Omental fat pad (tissue), 4 donors: ENCODE measurements around the gene MAGI2. TPM values are rescaled to one million over a fixed set of nuclear protein-coding genes. Genes with fewer than 3 reads are reported as not detected.

Experiments
- ATAC-seq: fragments of 150-250 bp; one replicate; pipeline ENCODE4 v1.9.1; 2016; ENCODE audit warnings: mild to moderate bottlenecking, moderate library complexity; ENCODE audit not compliant: low FRiP score
- DNase-seq: peaks from one replicate; pipeline ENCODE4 v3.0.0-alpha.2; 2019; ENCODE audit warnings: low spot score
- CTCF ChIP-seq, 3 donors: fragments of 450-650 bp; IDR thresholded peaks; one replicate each; pipeline ENCODE4 v1.5.1; 2016 to 2017; ENCODE audit warnings: antibody characterized with exemption in 3 of 3, mild to moderate bottlenecking in 3 of 3, moderate library complexity in 2 of 3
- total RNA-seq, 4 donors: library from RNA; depleted of rRNA; stranded (reverse); fragments of >200 nt; gene quantifications; one replicate each; pipeline ENCODE4 v1.1.0, GENCODE V29; 2016

The MAGI2 gene
- total RNA-seq, 4 donors from 2014 or later: 9.3 to 20.6 (median 13.2) TPM

- DNase-seq (no peak), ATAC-seq (no peak)
Measured at GRCh38 chr7:78175330-78176100, 1278.0 kb downstream of the MAGI2 start.

GRCh38 chr7:78173666-78174065 lies 1279.8 kb downstream of the MAGI2 start:
- DNase-seq (no peak), ATAC-seq (no peak)
- no peak for TF ChIP-seq CTCF (IDR thresholded peaks at IDR 0.05)

More at GRCh38 chr7:78175330-78176100, 1278.0 kb downstream of the MAGI2 start:
- TF ChIP-seq CTCF (IDR thresholded peaks at IDR 0.05): no peak

- ATAC-seq: no peak
- DNase-seq: no peak
- no peak for TF ChIP-seq CTCF (IDR thresholded peaks at IDR 0.05)
Measured at GRCh38 chr7:78172933-78173591, 1280.4 kb downstream of the MAGI2 start.

GRCh38 chr7:78172267-78172757 lies 1281.2 kb downstream of the MAGI2 start:
- DNase-seq: no peak
- no peak for TF ChIP-seq CTCF (IDR thresholded peaks at IDR 0.05)
- no peak for ATAC-seq

- ATAC-seq (no peak), DNase-seq (no peak)
- TF ChIP-seq CTCF (IDR thresholded peaks at IDR 0.05): no peak
Measured at GRCh38 chr7:78171398-78171797, 1282.1 kb downstream of the MAGI2 start.

GRCh38 chr7:78170815-78171214 lies 1282.7 kb downstream of the MAGI2 start:
- TF ChIP-seq CTCF (IDR thresholded peaks at IDR 0.05): no peak
- no peak for DNase-seq
- ATAC-seq: no peak
